Heart left ventricle (tissue), 16 donors: ENCODE measurements around the gene EIF4H. TPM values are rescaled to one million over a fixed set of nuclear protein-coding genes. Genes with fewer than 3 reads are reported as not detected.
A peak's percentile ranks its signal among the peaks of the same experiment; 100 is the strongest.

Experiments used
- ATAC-seq, 4 donors: fragments of 200-7000 bp; cut with Tn5 transposase; one replicate each; pipeline ENCODE4 v1.9.1; 2020 to 2022; ENCODE audit warnings: moderate library complexity in 4 of 4, mild to moderate bottlenecking in 3 of 4, moderate number of reproducible peaks in 1 of 4
- DNase-seq, 5 donors: peaks; one replicate each; pipeline ENCODE4 v3.0.0-alpha.2; 2020
- H3K27ac ChIP-seq, 12 donors: fragments of 200-600 bp; sonication (generic) in 4 of 12; one replicate each; pipeline versions ENCODE4 v1.5.0 to v1.8.0; 2016 to 2022; ENCODE audit warnings: mild to moderate bottlenecking in 2 of 12
- H3K27me3 ChIP-seq, 9 donors: fragments of 200-600 bp; sonication (generic) in 2 of 9; one replicate each; pipeline versions ENCODE4 v1.5.1 to v1.8.0; 2016 to 2022; ENCODE audit warnings: mild to moderate bottlenecking in 3 of 9
- H3K36me3 ChIP-seq, 9 donors: fragments of 200-600 bp; sonication (generic) in 2 of 9; one replicate each; pipeline versions ENCODE4 v1.5.0 to v1.8.0; 2018 to 2022; ENCODE audit warnings: mild to moderate bottlenecking in 2 of 9
- H3K4me1 ChIP-seq, 12 donors: fragments of 200-600 bp; sonication (generic) in 4 of 12; one replicate each; pipeline versions ENCODE4 v1.5.0 to v1.8.0; 2016 to 2022; ENCODE audit warnings: mild to moderate bottlenecking in 3 of 12
- H3K4me3 ChIP-seq, 12 donors: fragments of 200-600 bp; sonication (generic) in 4 of 12; one replicate each; pipeline versions ENCODE4 v1.5.0 to v1.8.0; 2017 to 2022; ENCODE audit warnings: mild to moderate bottlenecking in 9 of 12, moderate library complexity in 4 of 12
- H3K9me3 ChIP-seq, 12 donors: fragments of 200-600 bp; sonication (generic) in 4 of 12; one replicate each; pipeline versions ENCODE4 v1.5.0 to v1.8.0; 2016 to 2022; ENCODE audit warnings: mild to moderate bottlenecking in 1 of 12
- POLR2A ChIP-seq, 2 donors: fragments of 450-650 bp; IDR thresholded peaks; one replicate each; pipeline ENCODE4 v1.6.1; 2017; ENCODE audit warnings: antibody characterized with exemption in 2 of 2, mild to moderate bottlenecking in 2 of 2, moderate library complexity in 2 of 2
- WGBS, 4 donors: extraction: QIAGEN DNeasy Blood & Tissue Kit in 2 of 4; methylation state at CpG; one replicate each; pipeline versions ENCODE4 v1.1.5 to v1.1.7; 2013 to 2018; 5-methylcytosine and 5-hydroxymethylcytosine counted together
- intact Hi-C, 10 donors: fragments of 100-400 bp; cut with DNase I; formaldehyde crosslinking; loops; one replicate each; pipeline versions ENCODE4 v1.11.1 to v1.14.2; 2022
- polyA plus RNA-seq, 2 donors: library from polyadenylated mRNA; stranded (reverse); fragments of 200-250 nt; gene quantifications; one replicate each; pipeline ENCODE4 v1.2.3, GENCODE V29; 2013
- total RNA-seq, 9 donors: library from RNA; depleted of rRNA in 2 of 9; stranded (reverse); fragments of >200 nt in 2 of 9; fragmentation: NEBNext Ultra II Directional in 3 of 9; extraction: Animal tissue kit (Norgen Biotek cat#: 25700) in 3 of 9; gene quantifications; one replicate each; pipeline versions ENCODE4 v1.1.0 to v1.2.4, GENCODE V29; 2016 to 2023
- TF ChIP-seq, protein P1 (sequence below), 12 donors: fragments of 200-600 bp; sonication (generic) in 4 of 12; IDR thresholded peaks; one replicate each; pipeline versions ENCODE4 v1.5.0 to v1.8.0; 2018 to 2022; ENCODE audit warnings: antibody characterized with exemption in 12 of 12, mild to moderate bottlenecking in 5 of 12
- donor health status: ischemic (EF 13 %, LVEDD 7.1; RV severe dilation, severe dysfunction).
- donor health status: healthy with polysubstance abuse.
- donor health status: DM: no; HTN: yes; CAD: no.
- donor health status: DM: no; HTN: no; CAD: no.
- donor health status: ischemic (EF 25% LVEDD 6.9; RV normal size, moderate dysfunction).
- donor health status: ischemic (EF 25% LVEDD 5.7; RV mildly dilated, moderate dysfunction).
- donor health status: healthy.
- donor health status: DM: yes; HTN: yes; CAD: no.
- donor health status: ischemic (EF 35%, LVEDD 5.7; RV mildly dilated, moderate dysfunction).
- donor health status: nonischemic (EF 11% LVEDD 7.7; RV severe dilation, severe dysfunction).
- donor health status: DM: yes; HTN: yes; CAD: no.
- donor health status: PGD.
- donor health status: ischemic (EF 29% LVEDD 5.4; RV normal size, mild dysfunction).
- donor health status: nonischemic (EF 23%, LVEDD 6.1; RV moderate dilation, normal function).

Gene EIF4H
- total and polyA plus RNA-seq, 11 donors: 89.0 to 255 (median 196) TPM

- Histone ChIP-seq H3K27ac (no peak overlapping the region), H3K4me1 (peaks cover 0 to 42% (median 0%) of the 10 kb centered on the region in 12 donors), H3K9me3 (no peaks in the 10 kb centered on the region), H3K36me3 (peaks cover 0 to 67% (median 49%) of the 10 kb centered on the region in 9 donors), H3K4me3 (no peak overlapping the region), H3K27me3 (no peaks in the 10 kb centered on the region)
- TF ChIP-seq, protein P1, sequence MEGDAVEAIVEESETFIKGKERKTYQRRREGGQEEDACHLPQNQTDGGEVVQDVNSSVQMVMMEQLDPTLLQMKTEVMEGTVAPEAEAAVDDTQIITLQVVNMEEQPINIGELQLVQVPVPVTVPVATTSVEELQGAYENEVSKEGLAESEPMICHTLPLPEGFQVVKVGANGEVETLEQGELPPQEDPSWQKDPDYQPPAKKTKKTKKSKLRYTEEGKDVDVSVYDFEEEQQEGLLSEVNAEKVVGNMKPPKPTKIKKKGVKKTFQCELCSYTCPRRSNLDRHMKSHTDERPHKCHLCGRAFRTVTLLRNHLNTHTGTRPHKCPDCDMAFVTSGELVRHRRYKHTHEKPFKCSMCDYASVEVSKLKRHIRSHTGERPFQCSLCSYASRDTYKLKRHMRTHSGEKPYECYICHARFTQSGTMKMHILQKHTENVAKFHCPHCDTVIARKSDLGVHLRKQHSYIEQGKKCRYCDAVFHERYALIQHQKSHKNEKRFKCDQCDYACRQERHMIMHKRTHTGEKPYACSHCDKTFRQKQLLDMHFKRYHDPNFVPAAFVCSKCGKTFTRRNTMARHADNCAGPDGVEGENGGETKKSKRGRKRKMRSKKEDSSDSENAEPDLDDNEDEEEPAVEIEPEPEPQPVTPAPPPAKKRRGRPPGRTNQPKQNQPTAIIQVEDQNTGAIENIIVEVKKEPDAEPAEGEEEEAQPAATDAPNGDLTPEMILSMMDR (IDR thresholded peaks at IDR 0.05): no peak
- TF ChIP-seq POLR2A (IDR thresholded peaks at IDR 0.05): no peak
- intact Hi-C loops: loop anchor here in 1 of 10 donors (10.0 kb wide), 1 partner anchor 144 kb away; no protein-coding TSS in a partner anchor
- WGBS, 4 donors: 95 to 97% (median 96%) methylated on average over 15 of the region's 15 CpGs
- ATAC-seq (peak in 2 of 4 donors; percentile 31 to 45), DNase-seq (no peak)
Observed at GRCh38 chr7:74230446-74231231, 56.5 kb downstream of the EIF4H start.

GRCh38 chr7:74231232-74231590 lies 57.1 kb downstream of the EIF4H start:
- H3K4me1 ChIP-seq: peaks cover 0 to 40% (median 0%) of the 10 kb centered on the region in 12 donors
- ATAC-seq: no peak
- no peak for DNase-seq
- no peak overlapping the region for H3K27ac ChIP-seq
- 88 to 91% (median 89%) methylated on average over 12 of the region's 12 CpGs for WGBS, 4 donors
- no peaks in the 10 kb centered on the region for H3K27me3 ChIP-seq
- TF ChIP-seq POLR2A (IDR thresholded peaks at IDR 0.05): no peak
- TF ChIP-seq, protein P1 (IDR thresholded peaks at IDR 0.05): no peak
- intact Hi-C loops: loop anchor here in 1 of 10 donors (10.0 kb wide), 1 partner anchor 144 kb away; no protein-coding TSS in a partner anchor
- no peak overlapping the region for H3K4me3 ChIP-seq
- peaks cover 0 to 67% (median 54%) of the 10 kb centered on the region in 9 donors for H3K36me3 ChIP-seq
- no peaks in the 10 kb centered on the region for H3K9me3 ChIP-seq

DNA sequence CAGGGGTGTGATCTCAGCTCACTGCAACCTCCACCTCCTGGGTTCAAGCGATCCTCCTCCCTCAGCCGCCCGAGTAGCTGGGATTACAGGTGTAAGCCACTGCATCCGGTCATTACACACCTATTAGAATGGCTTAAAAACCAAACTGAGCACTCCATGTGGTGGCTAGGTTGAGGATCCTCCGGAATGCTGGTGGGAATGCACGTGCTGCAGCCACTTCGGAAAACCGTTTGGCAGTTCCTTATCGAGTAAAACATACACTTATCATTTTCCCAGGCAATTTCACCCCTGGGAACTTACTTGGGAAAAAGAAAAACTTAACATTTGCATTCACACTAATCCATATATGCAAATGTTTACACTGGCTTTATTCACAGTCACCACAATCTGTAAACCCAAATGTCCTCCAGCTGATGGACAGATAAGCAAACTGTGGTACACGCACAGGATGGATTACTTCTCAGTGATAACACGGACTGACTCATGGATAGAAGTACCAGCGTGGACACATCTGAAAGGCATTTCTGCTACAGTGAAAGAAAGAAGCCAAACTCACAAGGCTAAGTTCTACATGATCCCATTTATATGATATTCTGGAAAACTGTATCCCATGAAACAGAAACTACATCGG lies 59.6 kb downstream of the EIF4H start:
- ATAC-seq: no peak
- intact Hi-C loops: loop anchor here in 1 of 10 donors (10.0 kb wide), 1 partner anchor 141 kb away; no protein-coding TSS in a partner anchor
- Histone ChIP-seq H3K27ac (no peak overlapping the region), H3K4me3 (no peak overlapping the region), H3K27me3 (no peaks in the 10 kb centered on the region), H3K4me1 (peaks cover 0 to 22% (median 0%) of the 10 kb centered on the region in 12 donors), H3K36me3 (peaks cover 0 to 89% (median 76%) of the 10 kb centered on the region in 9 donors), H3K9me3 (no peaks in the 10 kb centered on the region)
- DNase-seq: no peak
- 76 to 87% (median 80%) methylated on average over 13 of the region's 13 CpGs for WGBS, 4 donors
- no peak for TF ChIP-seq POLR2A (IDR thresholded peaks at IDR 0.05)
- TF ChIP-seq, protein P1 (IDR thresholded peaks at IDR 0.05): no peak
